GM13977 (cell line): Measurements from ENCODE around the gene WDR1.

Source experiments
- DNase-seq: peaks from one replicate; pipeline ENCODE4 v3.0.0; 2012; ENCODE audit warnings: low spot score
- CTCF ChIP-seq: IDR thresholded peaks from 2 replicates; pipeline ENCODE4 v1.5.1; 2012; ENCODE audit warnings: mild to moderate bottlenecking, control low read depth; ENCODE audit not compliant: insufficient read depth; ENCODE audit errors: extremely low read depth, missing control alignments
- in situ Hi-C: fragments of 300-500 bp; cut with MboI; formaldehyde crosslinking; loops from one replicate; pipeline ENCODE4 v1.12.0; 2022; ENCODE audit warnings: low sequenced_read_pairs, low pct_unique_long_range_greater_than_20kb, mixed read lengths, inconsistent platforms; ENCODE audit not compliant: unreplicated experiment

The WDR1 gene

GRCh38 chr4:10153161-10153560 lies 36.6 kb upstream of the WDR1 start:
- in situ Hi-C loops, result loop anchor here (25.0 kb wide), 1 partner anchor 259 kb away; no protein-coding TSS in a partner anchor
- TF ChIP-seq CTCF, result no peak
- DNase-seq, result no peak

GRCh38 chr4:10151182-10151581 lies 34.6 kb upstream of the WDR1 start:
- no peak for DNase-seq
- TF ChIP-seq CTCF, result no peak
- in situ Hi-C loops, result loop anchor here (25.0 kb wide), 1 partner anchor 261 kb away; no protein-coding TSS in a partner anchor

GRCh38 chr4:10144966-10145365 lies 28.4 kb upstream of the WDR1 start:
- no peak for TF ChIP-seq CTCF
- no peak for DNase-seq
- in situ Hi-C loops, result no loop called here

- no peak for DNase-seq
- in situ Hi-C loops, result no loop called here
- no peak for TF ChIP-seq CTCF
Observed at GRCh38 chr4:10144479-10144878, 27.9 kb upstream of the WDR1 start.

GRCh38 chr4:10143171-10143570 lies 26.6 kb upstream of the WDR1 start:
- no peak for TF ChIP-seq CTCF
- DNase-seq, result no peak
- in situ Hi-C loops, result no loop called here

GRCh38 chr4:10140866-10141759 lies 24.5 kb upstream of the WDR1 start:
- no peak for TF ChIP-seq CTCF
- no peak for DNase-seq
- in situ Hi-C loops, result no loop called here

GRCh38 chr4:10139518-10139917 lies 22.9 kb upstream of the WDR1 start:
- in situ Hi-C loops, result no loop called here
- no peak for TF ChIP-seq CTCF
- no peak for DNase-seq
